ENCODE results near the gene RAB8A. TPM values are rescaled to one million over a fixed set of nuclear protein-coding genes. Genes with fewer than 3 reads are reported as not detected.
"Not testable (repeated sequence)": the region's sequence is repeated elsewhere in the genome, so short reads cannot be mapped to it uniquely, and the experiment has no call there.

Gene RAB8A
- total RNA-seq, 2 donors from 2014 or later, result 40.5 to 41.5 TPM

DNA sequence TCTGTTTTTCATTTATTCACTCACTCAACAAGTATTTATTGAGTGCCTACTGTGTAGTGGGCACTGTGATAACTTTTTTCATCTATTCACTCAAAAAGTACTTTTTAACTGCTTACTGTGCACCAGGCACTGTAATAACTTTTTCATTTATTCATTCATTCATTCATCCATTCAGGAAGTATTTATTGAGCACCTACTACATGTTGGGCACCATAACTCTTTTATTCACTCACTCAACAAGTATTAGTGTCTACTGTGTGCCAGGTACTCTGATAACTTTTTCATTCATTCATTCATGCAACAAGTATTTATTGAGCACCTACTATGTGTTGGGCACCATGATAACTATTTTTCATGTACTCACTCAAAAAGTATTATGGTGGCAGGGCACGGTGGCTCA, 54.7 kb downstream of the RAB8A start:
- TF ChIP-seq, protein P1, sequence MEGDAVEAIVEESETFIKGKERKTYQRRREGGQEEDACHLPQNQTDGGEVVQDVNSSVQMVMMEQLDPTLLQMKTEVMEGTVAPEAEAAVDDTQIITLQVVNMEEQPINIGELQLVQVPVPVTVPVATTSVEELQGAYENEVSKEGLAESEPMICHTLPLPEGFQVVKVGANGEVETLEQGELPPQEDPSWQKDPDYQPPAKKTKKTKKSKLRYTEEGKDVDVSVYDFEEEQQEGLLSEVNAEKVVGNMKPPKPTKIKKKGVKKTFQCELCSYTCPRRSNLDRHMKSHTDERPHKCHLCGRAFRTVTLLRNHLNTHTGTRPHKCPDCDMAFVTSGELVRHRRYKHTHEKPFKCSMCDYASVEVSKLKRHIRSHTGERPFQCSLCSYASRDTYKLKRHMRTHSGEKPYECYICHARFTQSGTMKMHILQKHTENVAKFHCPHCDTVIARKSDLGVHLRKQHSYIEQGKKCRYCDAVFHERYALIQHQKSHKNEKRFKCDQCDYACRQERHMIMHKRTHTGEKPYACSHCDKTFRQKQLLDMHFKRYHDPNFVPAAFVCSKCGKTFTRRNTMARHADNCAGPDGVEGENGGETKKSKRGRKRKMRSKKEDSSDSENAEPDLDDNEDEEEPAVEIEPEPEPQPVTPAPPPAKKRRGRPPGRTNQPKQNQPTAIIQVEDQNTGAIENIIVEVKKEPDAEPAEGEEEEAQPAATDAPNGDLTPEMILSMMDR (IDR thresholded peaks at IDR 0.05), result no peak
- Histone ChIP-seq H3K27ac (no peak overlapping the region), H3K4me1 (ENCODE audit: control insufficient read depth in 1 of 2, low read depth in 2 of 2) (no peaks in the 10 kb centered on the region), H3K36me3 (no peaks in the 10 kb centered on the region), H3K9me3 (no peaks in the 10 kb centered on the region), H3K27me3 (replicated peaks; ENCODE audit: insufficient read depth) (no peaks in the 10 kb centered on the region), H3K4me3 (no peak overlapping the region)
- no peak for DNase-seq (ENCODE audit: low spot score)
- ATAC-seq (ENCODE audit: insufficient number of reproducible peaks, low FRiP score, low read depth), result no peak

DNA sequence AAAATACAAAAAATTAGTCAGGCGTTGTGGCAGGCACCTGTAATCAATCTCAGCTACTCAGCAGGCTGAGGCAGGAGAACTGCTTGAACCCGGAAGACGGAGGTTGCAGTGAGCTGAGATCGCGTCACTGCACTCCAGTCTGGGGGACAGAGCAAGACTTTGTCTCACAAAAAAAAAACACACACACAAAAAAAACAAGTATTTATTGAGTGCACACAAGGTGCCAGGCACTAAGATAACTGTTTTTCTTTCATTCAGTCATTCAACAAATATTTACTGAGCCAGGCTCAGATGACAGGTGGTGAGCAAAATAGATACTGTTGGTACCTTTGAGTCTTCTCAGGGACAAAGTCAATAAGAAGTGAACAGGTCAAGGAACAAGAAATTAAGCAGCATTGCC, 55.4 kb downstream of the RAB8A start:
- Histone ChIP-seq H3K4me3 (no peak overlapping the region), H3K4me1 (ENCODE audit: control insufficient read depth in 1 of 2, low read depth in 2 of 2) (no peaks in the 10 kb centered on the region), H3K36me3 (no peaks in the 10 kb centered on the region), H3K9me3 (no peaks in the 10 kb centered on the region), H3K27ac (no peak overlapping the region), H3K27me3 (replicated peaks; ENCODE audit: insufficient read depth) (no peaks in the 10 kb centered on the region)
- DNase-seq (ENCODE audit: low spot score) (no peak), ATAC-seq (ENCODE audit: insufficient number of reproducible peaks, low FRiP score, low read depth) (no peak)
- TF ChIP-seq, protein P1 (IDR thresholded peaks at IDR 0.05), result no peak

DNA sequence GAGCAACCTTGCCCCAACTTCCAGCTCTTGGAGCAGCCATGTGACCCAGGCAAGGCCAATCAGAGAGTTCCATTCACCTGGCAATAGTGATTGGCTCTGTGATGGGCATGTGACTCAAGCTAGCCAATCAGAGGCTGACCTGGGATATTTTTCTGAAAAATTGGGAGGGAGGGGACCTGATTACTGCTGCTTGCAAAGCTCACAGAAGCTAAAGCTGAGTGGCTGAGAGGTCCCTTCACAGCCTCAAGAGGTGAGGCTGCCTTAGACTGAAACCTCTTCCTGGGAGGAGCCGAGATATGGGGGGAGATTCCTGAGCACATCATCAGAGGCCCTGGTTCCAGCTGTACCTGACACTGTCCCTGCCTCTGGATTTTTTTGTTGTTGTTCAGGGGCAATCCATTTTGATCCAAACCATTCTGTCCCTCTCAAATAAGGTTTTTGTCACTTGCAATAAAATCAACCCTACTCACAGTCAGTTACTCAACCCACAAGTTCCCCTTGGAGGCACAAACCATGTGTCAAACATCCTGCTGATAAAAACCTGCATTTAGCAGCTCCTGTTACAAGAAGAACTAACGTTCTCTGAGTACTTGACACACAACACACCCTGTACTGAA, 56.9 kb downstream of the RAB8A start:
- no peaks in the 10 kb centered on the region for H3K36me3 ChIP-seq
- ATAC-seq (ENCODE audit: insufficient number of reproducible peaks, low FRiP score, low read depth) (no peak), DNase-seq (ENCODE audit: low spot score) (no peak)
- H3K9me3 ChIP-seq, result no peaks in the 10 kb centered on the region
- H3K4me3 ChIP-seq, result no peak overlapping the region
- H3K27ac ChIP-seq, result no peak overlapping the region
- no peaks in the 10 kb centered on the region for H3K4me1 ChIP-seq (ENCODE audit: control insufficient read depth in 1 of 2, low read depth in 2 of 2)
- H3K27me3 ChIP-seq (replicated peaks; ENCODE audit: insufficient read depth), result no peaks in the 10 kb centered on the region
- TF ChIP-seq, protein P1 (IDR thresholded peaks at IDR 0.05), result no peak

DNA sequence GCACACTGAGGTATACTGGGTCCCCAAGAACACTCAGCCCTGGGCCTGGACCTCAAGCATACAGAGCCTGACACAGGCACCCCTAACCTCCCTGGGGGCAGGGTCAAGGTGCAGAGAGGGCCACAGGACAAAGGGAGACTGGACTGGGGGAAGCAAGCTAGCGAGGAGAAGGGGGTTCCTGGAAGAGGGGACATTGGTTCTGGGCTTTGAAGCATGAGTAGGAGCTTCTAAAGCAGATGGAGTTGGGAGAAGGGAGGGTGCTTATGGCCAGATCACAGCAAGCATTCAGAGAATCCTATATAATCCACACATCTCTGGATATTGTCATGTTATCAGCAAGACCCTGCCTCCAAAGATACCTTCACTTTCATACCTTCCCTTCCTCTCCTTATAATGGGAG, 58.4 kb downstream of the RAB8A start:
- TF ChIP-seq, protein P1 (IDR thresholded peaks at IDR 0.05), result no peak
- DNase-seq (ENCODE audit: low spot score), result no peak
- H3K4me3 ChIP-seq, result no peak overlapping the region
- no peaks in the 10 kb centered on the region for H3K4me1 ChIP-seq (ENCODE audit: control insufficient read depth in 1 of 2, low read depth in 2 of 2)
- H3K36me3 ChIP-seq, result no peaks in the 10 kb centered on the region
- ATAC-seq (ENCODE audit: insufficient number of reproducible peaks, low FRiP score, low read depth), result no peak
- H3K9me3 ChIP-seq, result no peaks in the 10 kb centered on the region
- H3K27me3 ChIP-seq (replicated peaks; ENCODE audit: insufficient read depth), result no peaks in the 10 kb centered on the region
- no peak overlapping the region for H3K27ac ChIP-seq

DNA sequence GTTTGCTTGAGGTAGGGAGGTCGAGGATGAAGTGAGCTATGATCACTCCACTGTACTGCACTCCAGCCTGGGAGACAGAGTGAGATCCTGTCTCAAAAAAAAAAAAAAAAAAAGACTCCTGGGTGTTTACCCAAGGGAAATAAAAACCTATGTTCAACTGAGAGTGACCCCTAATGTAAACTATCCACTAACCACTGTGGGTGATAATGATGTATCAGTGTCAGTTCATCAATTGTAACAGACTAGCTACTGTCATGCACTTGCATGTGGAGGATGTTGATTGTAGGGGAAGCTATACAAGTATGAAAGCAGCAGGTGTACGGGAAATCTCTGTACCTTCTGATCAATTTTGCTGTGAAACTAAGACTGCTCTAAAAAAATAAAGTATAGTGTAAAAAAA, 64.3 kb downstream of the RAB8A start:
- H3K4me3 ChIP-seq, result no peak overlapping the region
- TF ChIP-seq, protein P1 (IDR thresholded peaks at IDR 0.05), result no peak
- no peaks in the 10 kb centered on the region for H3K4me1 ChIP-seq (ENCODE audit: control insufficient read depth in 1 of 2, low read depth in 2 of 2)
- H3K27ac ChIP-seq, result no peak overlapping the region
- ATAC-seq (ENCODE audit: insufficient number of reproducible peaks, low FRiP score, low read depth) (no peak), DNase-seq (ENCODE audit: low spot score) (no peak)
- no peaks in the 10 kb centered on the region for H3K36me3 ChIP-seq
- no peaks in the 10 kb centered on the region for H3K9me3 ChIP-seq
- no peaks in the 10 kb centered on the region for H3K27me3 ChIP-seq (replicated peaks; ENCODE audit: insufficient read depth)

DNA sequence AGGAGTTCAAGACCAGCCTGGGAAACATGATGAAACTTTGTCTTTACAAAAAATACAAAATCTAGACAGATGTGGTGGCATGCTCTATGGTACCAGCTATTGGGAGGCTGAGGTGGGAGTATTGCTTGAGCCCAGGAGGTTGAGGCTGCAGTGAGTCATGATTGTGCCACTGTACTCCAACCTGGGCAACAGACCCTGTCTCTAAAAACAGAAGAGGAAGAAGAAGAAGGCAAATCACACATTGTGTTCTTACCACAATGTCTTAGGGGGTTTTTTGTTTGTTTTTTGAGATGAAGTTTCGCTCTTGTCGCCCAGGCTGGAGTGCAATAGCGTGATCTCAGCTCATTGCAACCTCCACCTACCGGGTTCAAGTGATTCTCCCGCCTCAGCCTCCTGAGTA, 67.2 kb downstream of the RAB8A start:
- not testable (repeated sequence) for ATAC-seq (ENCODE audit: insufficient number of reproducible peaks, low FRiP score, low read depth); H3K27me3 ChIP-seq (replicated peaks; ENCODE audit: insufficient read depth); H3K4me3 ChIP-seq; H3K9me3 ChIP-seq; DNase-seq (ENCODE audit: low spot score); H3K36me3 ChIP-seq; H3K27ac ChIP-seq; H3K4me1 ChIP-seq (ENCODE audit: control insufficient read depth in 1 of 2, low read depth in 2 of 2)

Data from thoracic aorta (tissue), 2 donors.